Left lung (tissue), 10 donors: ENCODE measurements around the gene IFIT2. TPM values are rescaled to one million over a fixed set of nuclear protein-coding genes. Genes with fewer than 3 reads are reported as not detected.

ENCODE experiments used
- ATAC-seq: fragments of 200-7000 bp; cut with Tn5 transposase; one replicate; pipeline ENCODE4 v1.9.1; 2020; ENCODE audit warnings: moderate library complexity
- DNase-seq, 4 donors: peaks; one replicate each; pipeline ENCODE4 v3.0.0-alpha.2; 2013 to 2020
- H3K27ac ChIP-seq, 2 donors: fragments of 200-600 bp; sonication (generic) in 1 of 2; one replicate each; pipeline versions ENCODE4 v1.5.0 to v1.8.0; 2020 to 2021
- H3K27me3 ChIP-seq, 2 donors: fragments of 200-600 bp; sonication (generic) in 1 of 2; one replicate each; pipeline versions ENCODE4 v1.5.0 to v1.8.0; 2020 to 2021
- H3K36me3 ChIP-seq, 2 donors: fragments of 200-600 bp; sonication (generic) in 1 of 2; one replicate each; pipeline versions ENCODE4 v1.5.0 to v1.8.0; 2020 to 2021
- H3K4me1 ChIP-seq, 2 donors: fragments of 200-600 bp; one replicate each; pipeline ENCODE4 v1.8.0; 2021
- H3K4me3 ChIP-seq, 2 donors: fragments of 200-600 bp; sonication (generic) in 1 of 2; one replicate each; pipeline versions ENCODE4 v1.5.0 to v1.8.0; 2020 to 2021; ENCODE audit warnings: mild to moderate bottlenecking in 1 of 2
- H3K9me3 ChIP-seq, 2 donors: fragments of 200-600 bp; sonication (generic) in 1 of 2; one replicate each; pipeline versions ENCODE4 v1.5.0 to v1.8.0; 2020 to 2021
- CTCF ChIP-seq, 2 donors: fragments of 200-600 bp; sonication (generic) in 1 of 2; IDR thresholded peaks; one replicate each; pipeline versions ENCODE4 v1.5.0 to v1.8.0; 2021; ENCODE audit warnings: antibody characterized with exemption in 2 of 2
- intact Hi-C, 2 donors: fragments of 100-400 bp; cut with DNase I; formaldehyde crosslinking; loops; one replicate each; pipeline versions ENCODE4 v1.11.2 to v1.14.2; 2022
- polyA plus RNA-seq, 6 donors: library from polyadenylated mRNA; unstranded; fragments of 120-200 nt; gene quantifications; one replicate each; pipeline ENCODE4 v1.2.1, GENCODE V29; 2013; ENCODE audit not compliant: insufficient read length in 6 of 6
- total RNA-seq, 2 donors: library from RNA; stranded (reverse); fragmentation: NEBNext Ultra II Directional; extraction: Animal tissue kit (Norgen Biotek cat#: 25700); gene quantifications; one replicate each; pipeline ENCODE4 v1.2.1, GENCODE V29; 2021
- donor health status: DM: no; HTN: yes; CAD: no.
- donor health status: DM: no; HTN: no; CAD: no.

Gene IFIT2
- total and polyA plus RNA-seq, 8 donors = 9.4 to 26.1 (median 14.4) TPM

GRCh38 chr10:89303161-89303560, 1.3 kb downstream of the IFIT2 start:
- Histone ChIP-seq H3K4me3 (peak overlapping the region in 1 of 2 donors; percentile 58), H3K9me3 (no peaks in the 10 kb centered on the region), H3K27ac (peak overlapping the region in 1 of 2 donors; percentile 96), H3K4me1 (peaks cover 6 to 33% of the 10 kb centered on the region in 2 donors), H3K36me3 (peaks cover 0 to 27% of the 10 kb centered on the region in 2 donors), H3K27me3 (no peaks in the 10 kb centered on the region)
- no peak for TF ChIP-seq CTCF (IDR thresholded peaks at IDR 0.05)
- ATAC-seq (no peak), DNase-seq (no peak)
- intact Hi-C loops = no loop called here

- H3K9me3 ChIP-seq = no peaks in the 10 kb centered on the region
- peaks cover 6 to 33% of the 10 kb centered on the region in 2 donors for H3K4me1 ChIP-seq
- peaks cover 0 to 36% of the 10 kb centered on the region in 2 donors for H3K36me3 ChIP-seq
- ATAC-seq (no peak), DNase-seq (no peak)
- H3K27me3 ChIP-seq = no peaks in the 10 kb centered on the region
- H3K27ac ChIP-seq = no peak overlapping the region
- TF ChIP-seq CTCF (IDR thresholded peaks at IDR 0.05) = no peak
- peak overlapping the region in 1 of 2 donors; percentile 58 for H3K4me3 ChIP-seq
- intact Hi-C loops = no loop called here
Measured at GRCh38 chr10:89304026-89304425, 2.2 kb downstream of the IFIT2 start.

- intact Hi-C loops = no loop called here
- ATAC-seq = no peak
- H3K27me3 ChIP-seq = no peaks in the 10 kb centered on the region
- no peak for TF ChIP-seq CTCF (IDR thresholded peaks at IDR 0.05)
- H3K4me3 ChIP-seq = peak overlapping the region in 1 of 2 donors; percentile 58
- peaks cover 0 to 37% of the 10 kb centered on the region in 2 donors for H3K36me3 ChIP-seq
- no peaks in the 10 kb centered on the region for H3K9me3 ChIP-seq
- no peak overlapping the region for H3K27ac ChIP-seq
- DNase-seq = no peak
- H3K4me1 ChIP-seq = peaks cover 6 to 33% of the 10 kb centered on the region in 2 donors
Measured at GRCh38 chr10:89304446-89304845, 2.6 kb downstream of the IFIT2 start.

GRCh38 chr10:89304925-89305324, 3.1 kb downstream of the IFIT2 start:
- Histone ChIP-seq H3K36me3 (peaks cover 0 to 37% of the 10 kb centered on the region in 2 donors), H3K4me3 (no peak overlapping the region), H3K27me3 (no peaks in the 10 kb centered on the region), H3K27ac (no peak overlapping the region), H3K9me3 (no peaks in the 10 kb centered on the region), H3K4me1 (peaks cover 6 to 33% of the 10 kb centered on the region in 2 donors)
- ATAC-seq (no peak), DNase-seq (no peak)
- TF ChIP-seq CTCF (IDR thresholded peaks at IDR 0.05) = no peak
- intact Hi-C loops = no loop called here

GRCh38 chr10:89305766-89306433, 4.1 kb downstream of the IFIT2 start:
- Histone ChIP-seq H3K27ac (no peak overlapping the region), H3K9me3 (no peaks in the 10 kb centered on the region), H3K4me3 (no peak overlapping the region), H3K27me3 (no peaks in the 10 kb centered on the region), H3K4me1 (peaks cover 6 to 29% of the 10 kb centered on the region in 2 donors), H3K36me3 (peaks cover 0 to 37% of the 10 kb centered on the region in 2 donors)
- DNase-seq (no peak), ATAC-seq (no peak)
- intact Hi-C loops = no loop called here
- TF ChIP-seq CTCF (IDR thresholded peaks at IDR 0.05) = no peak
